ENCODE measurements around the gene ACYP2. TPM values are rescaled to one million over a fixed set of nuclear protein-coding genes. Genes with fewer than 3 reads are reported as not detected.

Gene ACYP2
- total and polyA plus RNA-seq, 2 donors (not counting 1 experiment from before 2014, with no cell fraction given): 14.0 to 17.2 TPM

DNA sequence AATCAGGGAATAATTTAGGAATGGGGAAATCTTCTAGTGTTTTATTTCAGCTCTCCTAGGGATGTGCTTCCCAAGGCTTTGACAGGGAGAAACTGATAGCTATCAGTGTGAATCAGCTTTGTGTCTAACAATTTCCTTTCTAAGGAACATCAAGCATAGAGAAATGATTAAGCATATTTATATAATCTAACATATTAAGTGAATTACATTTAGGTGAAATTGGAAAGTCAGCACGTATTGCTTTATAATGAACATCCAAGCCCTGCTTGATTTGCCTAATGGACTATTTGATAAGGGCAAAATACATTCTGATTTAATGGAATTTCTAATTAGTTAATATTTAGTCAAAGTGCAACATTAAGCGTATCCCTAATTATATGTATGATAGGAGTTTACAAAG lies 160.1 kb downstream of the ACYP2 start:
- Histone ChIP-seq H3K79me2 (ENCODE audit: control insufficient read depth, insufficient read depth, low read length) (no peaks in the 10 kb centered on the region), H3K27ac (ENCODE audit: low read length in 2 of 2) (no peak overlapping the region), H3K36me3 (replicated peaks in 1 of 2; ENCODE audit: control extremely low read depth in 1 of 2, control insufficient read depth in 1 of 2, extremely low read depth in 1 of 2, insufficient read depth in 2 of 2, low read length in 1 of 2) (peaks cover 1 to 4% of the 10 kb centered on the region in 2 experiments), H3K9ac (ENCODE audit: low read length) (no peak overlapping the region), H3K27me3 (replicated peaks in 1 of 4; ENCODE audit: control extremely low read depth in 1 of 4, control insufficient read depth in 3 of 4, insufficient read depth in 4 of 4, low read length in 3 of 4) (no peaks in the 10 kb centered on the region), H3K9me3 (ENCODE audit: control extremely low read depth in 1 of 3, control insufficient read depth in 2 of 3, insufficient read depth in 1 of 3, low read length in 2 of 3) (no peaks in the 10 kb centered on the region), H3K4me3 (ENCODE audit: control extremely low read depth in 1 of 5, extremely low read depth in 1 of 5, insufficient read depth in 1 of 5, low read depth in 2 of 5, low read length in 4 of 5) (no peak overlapping the region), H4K20me1 (ENCODE audit: control insufficient read depth, insufficient read depth, low read length, poor library complexity, severe bottlenecking) (no peaks in the 10 kb centered on the region), H2AFZ (ENCODE audit: insufficient read depth, low read depth, low read length, poor library complexity, severe bottlenecking) (no peak overlapping the region), H3K4me2 (replicated peaks; ENCODE audit: low read depth, low read length, poor library complexity, severe bottlenecking) (no peak overlapping the region), H3K4me1 (ENCODE audit: control insufficient read depth in 2 of 2, insufficient read depth in 2 of 2, low read length in 2 of 2) (peaks cover 18% of the 10 kb centered on the region in 2 donors)
- DNase-seq (no peak), ATAC-seq (ENCODE audit: low read depth) (no peak)
- ChIA-PET POLR2A (no interaction called here), CTCF (no interaction called here)
- H3K27ac Mint-ChIP-seq: no peak overlapping the region
- no peaks in the 10 kb centered on the region for H3K9me3 Mint-ChIP-seq (ENCODE audit: insufficient read depth)
- no peaks in the 10 kb centered on the region for H3K27me3 Mint-ChIP-seq
- H3K4me1 Mint-ChIP-seq: peaks cover 17% of the 10 kb centered on the region
- WGBS (ENCODE audit: insufficient coverage): no CpG with 5 or more reads among the region's 2 CpGs
- TF ChIP-seq, protein P1, sequence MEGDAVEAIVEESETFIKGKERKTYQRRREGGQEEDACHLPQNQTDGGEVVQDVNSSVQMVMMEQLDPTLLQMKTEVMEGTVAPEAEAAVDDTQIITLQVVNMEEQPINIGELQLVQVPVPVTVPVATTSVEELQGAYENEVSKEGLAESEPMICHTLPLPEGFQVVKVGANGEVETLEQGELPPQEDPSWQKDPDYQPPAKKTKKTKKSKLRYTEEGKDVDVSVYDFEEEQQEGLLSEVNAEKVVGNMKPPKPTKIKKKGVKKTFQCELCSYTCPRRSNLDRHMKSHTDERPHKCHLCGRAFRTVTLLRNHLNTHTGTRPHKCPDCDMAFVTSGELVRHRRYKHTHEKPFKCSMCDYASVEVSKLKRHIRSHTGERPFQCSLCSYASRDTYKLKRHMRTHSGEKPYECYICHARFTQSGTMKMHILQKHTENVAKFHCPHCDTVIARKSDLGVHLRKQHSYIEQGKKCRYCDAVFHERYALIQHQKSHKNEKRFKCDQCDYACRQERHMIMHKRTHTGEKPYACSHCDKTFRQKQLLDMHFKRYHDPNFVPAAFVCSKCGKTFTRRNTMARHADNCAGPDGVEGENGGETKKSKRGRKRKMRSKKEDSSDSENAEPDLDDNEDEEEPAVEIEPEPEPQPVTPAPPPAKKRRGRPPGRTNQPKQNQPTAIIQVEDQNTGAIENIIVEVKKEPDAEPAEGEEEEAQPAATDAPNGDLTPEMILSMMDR (IDR thresholded peaks at IDR 0.05): no peak
- TF ChIP-seq EZH2 (IDR thresholded peaks at IDR 0.05; ENCODE audit: borderline replicate concordance, insufficient read depth, low read depth, low read length, poor library complexity, severe bottlenecking): no peak
- no peak overlapping the region for H3K4me3 Mint-ChIP-seq
- intact Hi-C loops (cut with micrococcal nuclease): no loop called here

- H3K27me3 ChIP-seq (replicated peaks in 1 of 4; ENCODE audit: control extremely low read depth in 1 of 4, control insufficient read depth in 3 of 4, insufficient read depth in 4 of 4, low read length in 3 of 4): no peaks in the 10 kb centered on the region
- no CpG with 5 or more reads among the region's 2 CpGs for WGBS (ENCODE audit: insufficient coverage)
- no peak for TF ChIP-seq EZH2 (IDR thresholded peaks at IDR 0.05; ENCODE audit: borderline replicate concordance, insufficient read depth, low read depth, low read length, poor library complexity, severe bottlenecking)
- TF ChIP-seq, protein P1 (IDR thresholded peaks at IDR 0.05): no peak
- Mint-ChIP-seq H3K27me3 (no peaks in the 10 kb centered on the region), H3K27ac (no peak overlapping the region), H3K4me3 (no peak overlapping the region), H3K4me1 (no peaks in the 10 kb centered on the region), H3K9me3 (ENCODE audit: insufficient read depth) (no peaks in the 10 kb centered on the region)
- CTCF ChIA-PET: no interaction called here
- H3K4me2 ChIP-seq (replicated peaks; ENCODE audit: low read depth, low read length, poor library complexity, severe bottlenecking): no peak overlapping the region
- H3K36me3 ChIP-seq (replicated peaks in 1 of 2; ENCODE audit: control extremely low read depth in 1 of 2, control insufficient read depth in 1 of 2, extremely low read depth in 1 of 2, insufficient read depth in 2 of 2, low read length in 1 of 2): no peaks in the 10 kb centered on the region
- H3K4me1 ChIP-seq (ENCODE audit: control insufficient read depth in 2 of 2, insufficient read depth in 2 of 2, low read length in 2 of 2): no peaks in the 10 kb centered on the region
- no peaks in the 10 kb centered on the region for H3K9me3 ChIP-seq (ENCODE audit: control extremely low read depth in 1 of 3, control insufficient read depth in 2 of 3, insufficient read depth in 1 of 3, low read length in 2 of 3)
- POLR2A ChIA-PET: no interaction called here
- no peak overlapping the region for H3K27ac ChIP-seq (ENCODE audit: low read length in 2 of 2)
- intact Hi-C loops (cut with micrococcal nuclease): no loop called here
- no peak overlapping the region for H3K9ac ChIP-seq (ENCODE audit: low read length)
- DNase-seq (no peak), ATAC-seq (ENCODE audit: low read depth) (no peak)
- H4K20me1 ChIP-seq (ENCODE audit: control insufficient read depth, insufficient read depth, low read length, poor library complexity, severe bottlenecking): no peaks in the 10 kb centered on the region
- H3K4me3 ChIP-seq (ENCODE audit: control extremely low read depth in 1 of 5, extremely low read depth in 1 of 5, insufficient read depth in 1 of 5, low read depth in 2 of 5, low read length in 4 of 5): no peak overlapping the region
- H2AFZ ChIP-seq (ENCODE audit: insufficient read depth, low read depth, low read length, poor library complexity, severe bottlenecking): no peak overlapping the region
- no peaks in the 10 kb centered on the region for H3K79me2 ChIP-seq (ENCODE audit: control insufficient read depth, insufficient read depth, low read length)
Measured at GRCh38 chr2:54279385-54279784, 164.0 kb downstream of the ACYP2 start.
